GM21367 (cell line): ENCODE results near the gene PDYN.
"Not testable (repeated sequence)": the region's sequence is repeated elsewhere in the genome, so short reads cannot be mapped to it uniquely, and the experiment has no call there.

Source experiments
- ATAC-seq: cut with Tn5 transposase; IDR thresholded peaks from one replicate; pipeline ENCODE4 v1.9.1; 2021; ENCODE audit not compliant: unreplicated experiment

PDYN gene

DNA sequence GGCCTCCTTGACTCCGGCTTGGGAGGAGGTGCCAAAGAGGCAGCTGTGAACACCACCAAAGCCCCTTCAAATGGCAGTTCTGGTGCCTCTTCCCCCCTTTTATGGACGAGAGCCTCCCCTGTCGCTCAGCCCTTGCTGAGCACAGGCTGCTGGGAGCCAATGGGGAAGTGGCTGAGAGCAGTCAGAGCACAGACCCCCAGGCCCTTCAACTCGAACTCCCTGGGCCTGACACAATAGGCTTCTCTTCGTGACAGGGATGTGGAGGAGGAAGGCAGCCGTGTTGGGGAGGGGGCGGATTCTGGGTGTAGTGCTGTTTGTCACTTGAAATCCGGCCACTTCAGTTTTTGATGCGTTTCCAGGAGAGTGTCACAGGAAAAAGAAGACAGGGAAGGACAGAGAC lies at the start of gene PDYN:
Gene PDYN, minus strand, starts transcription at position 73 of the 400 bp plus-strand sequence. CDS start 10,974 bp downstream, outside the sequence.
- no peak for ATAC-seq

DNA sequence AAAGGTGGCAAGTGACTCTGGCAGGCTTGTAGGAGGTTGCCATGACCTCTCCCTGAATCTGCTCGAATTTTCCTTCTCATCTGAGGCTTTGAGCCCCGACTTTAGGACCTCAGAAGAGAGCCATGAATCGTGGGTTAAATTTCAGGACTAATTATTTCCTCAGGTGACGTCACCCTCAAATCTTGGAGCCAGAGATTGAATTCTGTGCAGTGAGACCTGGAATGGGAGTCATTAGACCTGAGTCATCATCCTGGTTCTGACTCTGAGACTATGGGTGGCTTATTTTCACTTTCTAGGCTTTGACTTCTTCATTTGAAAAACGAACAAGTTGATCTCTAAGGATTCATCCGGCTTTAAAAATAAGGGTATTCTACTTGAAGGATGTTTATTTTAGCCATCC lies 48.5 kb upstream of the PDYN start:
- no peak for ATAC-seq

DNA sequence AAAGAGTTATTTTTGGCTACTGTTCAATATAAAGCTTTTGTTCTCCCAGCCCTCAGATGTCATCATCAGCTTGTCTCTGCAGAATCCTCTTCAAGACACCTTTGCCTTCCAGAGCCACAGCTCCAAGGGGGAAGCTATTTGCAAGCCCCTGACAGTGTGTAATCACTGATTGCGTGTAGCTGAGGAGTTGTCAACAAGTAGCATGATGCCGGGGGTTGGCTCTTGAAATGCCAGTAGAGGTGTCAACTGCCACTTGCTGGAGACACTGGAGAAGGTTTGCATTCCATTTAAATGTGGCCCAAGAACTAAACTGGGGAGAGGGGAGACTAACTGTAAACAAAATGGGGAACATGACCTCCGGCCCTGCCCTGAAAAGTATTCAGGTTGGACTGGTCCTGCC lies 44.3 kb upstream of the PDYN start:
- no peak for ATAC-seq

DNA sequence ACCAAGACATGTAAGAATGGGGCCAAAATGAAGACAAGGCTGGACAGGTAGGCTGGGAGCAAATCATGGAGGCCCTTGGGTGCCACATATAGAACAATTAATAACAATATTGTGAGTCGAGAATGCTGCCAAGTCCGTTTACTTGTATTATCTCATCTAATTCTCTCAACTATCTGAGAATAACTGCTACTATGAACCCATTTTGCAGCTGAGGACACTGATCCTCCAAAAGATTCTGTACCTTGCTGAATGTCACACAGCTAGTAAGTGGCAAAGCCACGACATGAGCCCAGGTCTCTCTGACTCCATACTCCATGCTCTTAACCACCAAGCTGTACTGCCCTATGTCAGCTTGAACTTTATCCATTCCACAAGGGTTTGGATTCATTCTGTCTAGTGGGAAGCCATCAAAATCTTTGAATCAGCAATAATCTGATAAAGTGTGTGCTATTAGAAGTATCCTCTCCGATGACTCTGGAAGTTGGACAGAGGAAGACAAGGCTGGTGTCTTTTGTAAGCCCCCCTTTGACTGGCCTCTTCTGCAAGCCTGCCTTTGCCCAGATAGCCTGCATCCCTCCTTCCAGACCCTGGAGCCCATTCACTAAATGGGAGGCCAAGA lies 43.5 kb upstream of the PDYN start:
- ATAC-seq = no peak

- ATAC-seq = not testable (repeated sequence)
These were observed 42.5 kb upstream of the PDYN start for GRCh38 chr20:2036357-2036756.

GRCh38 chr20:2032168-2032567 lies 38.3 kb upstream of the PDYN start:
- ATAC-seq = no peak

- no peak for ATAC-seq
These were observed 32.7 kb upstream of the PDYN start for GRCh38 chr20:2026514-2026913.

DNA sequence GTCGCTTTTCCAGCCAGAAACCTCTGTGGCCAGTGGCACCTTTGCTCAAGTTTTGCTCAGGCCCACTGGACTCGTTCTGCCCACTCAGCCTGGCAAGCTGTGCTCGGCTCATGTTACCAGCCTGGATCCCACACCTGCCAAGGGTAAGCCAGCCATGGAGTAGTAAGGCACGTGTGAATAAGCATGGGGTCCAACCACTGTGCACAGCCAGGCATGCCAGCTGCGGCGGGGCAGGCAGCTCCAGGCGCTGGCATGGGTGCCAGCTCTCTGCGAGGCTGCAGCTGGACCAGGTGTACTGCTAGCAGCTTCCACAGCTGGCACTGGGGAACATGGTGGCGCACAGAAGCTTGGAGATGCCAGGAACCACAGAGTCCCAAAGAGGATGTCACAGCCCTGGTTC lies 32.1 kb upstream of the PDYN start:
- no peak for ATAC-seq

DNA sequence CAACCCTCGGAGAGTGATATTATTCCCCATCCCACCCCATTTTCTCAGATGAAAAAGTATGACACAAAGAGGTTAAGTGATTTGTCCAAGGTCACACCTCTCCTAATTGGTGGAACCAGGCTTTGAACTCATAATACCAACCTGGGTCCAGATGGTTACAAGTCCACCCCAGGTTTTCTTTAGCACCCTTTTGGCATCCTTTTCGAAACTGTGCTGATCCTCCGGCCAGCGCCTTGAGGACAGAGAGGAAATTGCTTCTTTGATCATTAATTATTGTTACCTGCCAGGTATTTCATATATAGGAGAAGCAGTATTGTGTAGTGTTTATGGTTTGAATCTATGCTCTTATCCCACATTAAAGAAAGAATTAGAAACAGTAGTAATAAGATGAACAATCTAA lies 29.3 kb upstream of the PDYN start:
- ATAC-seq = no peak

DNA sequence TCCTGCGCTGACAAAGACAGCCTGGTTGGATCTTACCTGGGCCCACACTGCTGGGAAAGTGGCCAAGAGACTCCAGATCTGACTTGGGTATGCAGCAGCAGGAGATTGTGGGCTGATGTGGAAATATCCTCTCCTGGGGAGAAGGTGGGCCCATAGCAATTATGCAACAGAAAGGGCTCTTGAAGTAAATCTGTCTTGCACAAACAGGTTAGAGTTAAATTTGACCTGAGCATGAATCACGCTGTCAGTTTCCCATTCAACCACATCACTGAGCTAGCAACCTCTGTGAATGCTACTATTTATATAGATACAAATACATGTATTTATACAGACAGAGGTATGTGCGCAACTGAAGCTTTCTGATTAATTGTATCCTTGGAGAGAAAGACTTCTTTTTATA lies 28.3 kb upstream of the PDYN start:
- ATAC-seq = no peak

- ATAC-seq = no peak
These were observed 16.7 kb upstream of the PDYN start for GRCh38 chr20:2010533-2010932.

DNA sequence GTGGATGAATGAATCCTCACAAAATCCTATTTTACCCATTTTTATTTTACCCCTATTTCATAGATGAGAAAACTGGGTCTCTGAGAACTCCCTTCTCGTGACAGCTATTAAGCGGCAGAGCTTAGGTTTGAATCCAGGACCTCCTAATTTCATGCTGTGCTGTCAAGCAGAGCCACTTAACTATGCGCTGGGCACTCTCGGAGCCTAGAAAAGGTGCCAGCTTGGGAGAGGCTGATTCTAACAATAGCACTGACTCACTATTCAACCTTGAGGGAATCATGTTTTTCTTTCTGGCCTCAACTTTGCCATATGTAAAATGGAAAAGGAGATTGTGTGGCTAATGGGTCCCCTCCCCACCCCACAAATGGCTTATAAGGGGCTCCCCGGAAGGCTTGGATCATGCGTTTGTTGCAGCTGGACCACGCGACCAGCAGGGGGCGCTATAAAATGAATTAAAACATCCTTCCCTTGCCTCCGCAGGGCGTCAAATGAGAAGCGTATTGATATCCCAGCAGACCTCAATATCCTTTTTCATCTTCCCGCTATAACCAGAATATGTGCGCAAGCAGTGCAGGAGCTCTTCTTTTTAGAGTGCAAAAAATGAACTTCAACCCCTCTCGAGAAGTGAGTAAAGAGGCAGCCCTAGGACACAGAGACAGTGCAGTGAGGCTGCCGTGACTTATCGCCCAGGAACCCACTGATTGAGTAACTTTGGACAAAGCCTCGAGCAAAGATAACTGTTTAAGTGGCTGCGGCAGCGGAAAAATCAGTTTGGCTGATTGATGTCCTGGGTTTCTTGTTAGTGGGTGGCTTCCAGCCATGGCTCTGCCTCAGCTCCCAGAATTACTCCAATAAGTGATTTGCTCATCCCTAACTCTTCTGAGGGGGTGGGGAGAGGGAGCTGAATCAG lies 12.8 kb upstream of the PDYN start:
- no peak for ATAC-seq

DNA sequence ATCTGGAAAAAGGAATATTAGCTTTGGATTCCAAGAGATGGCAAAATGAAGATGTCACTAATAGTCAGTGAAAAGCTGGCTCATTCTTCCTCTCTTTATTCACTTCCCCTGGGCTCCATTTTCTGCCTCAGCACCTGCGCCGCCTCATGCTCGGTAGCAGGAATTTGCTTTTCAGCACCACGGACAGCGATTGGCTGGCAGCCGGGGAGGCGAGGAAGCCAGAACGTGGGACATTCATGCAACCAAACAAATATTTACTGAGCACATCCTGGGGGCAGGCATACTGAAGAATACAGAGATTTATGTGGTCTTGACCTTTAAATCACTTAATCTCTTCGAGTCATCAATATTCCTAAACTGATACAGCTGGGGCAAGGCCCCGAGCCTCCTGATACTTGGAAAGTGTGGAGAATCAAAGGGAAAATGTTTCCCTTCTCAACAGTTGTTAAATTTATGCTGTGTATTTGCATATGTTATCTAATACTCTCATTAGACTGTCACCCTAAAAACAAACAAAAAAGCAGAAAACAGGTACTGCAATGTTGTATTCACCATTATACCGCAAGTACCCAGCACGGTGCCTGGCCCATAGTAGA lies 12.1 kb upstream of the PDYN start:
- ATAC-seq = no peak

GRCh38 chr20:2005359-2005758 lies 11.5 kb upstream of the PDYN start:
- no peak for ATAC-seq

GRCh38 chr20:2004171-2004570 lies 10.3 kb upstream of the PDYN start:
- ATAC-seq = no peak

DNA sequence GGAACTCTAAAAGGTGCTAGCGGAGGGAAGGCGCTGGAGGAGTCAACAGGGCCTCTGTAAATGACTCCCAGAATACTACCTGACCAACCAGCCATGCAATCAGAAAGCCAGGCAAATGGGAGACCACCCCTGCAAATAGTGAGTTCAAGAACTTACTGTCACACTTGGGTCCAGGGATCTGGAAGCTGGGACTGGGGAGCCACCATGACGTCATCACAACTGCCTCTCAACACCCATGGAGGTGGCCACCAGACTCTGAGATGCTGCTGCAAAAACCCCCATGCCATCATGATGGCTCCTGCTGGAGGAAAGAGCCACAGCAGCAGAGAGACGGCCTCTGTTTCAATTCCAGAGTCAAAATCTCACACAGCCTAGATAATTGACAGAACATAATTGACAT lies 8.5 kb upstream of the PDYN start:
- no peak for ATAC-seq

GRCh38 chr20:2001119-2001518 lies 7.3 kb upstream of the PDYN start:
- no peak for ATAC-seq

GRCh38 chr20:2000285-2000684 lies 6.4 kb upstream of the PDYN start:
- ATAC-seq = no peak

- no peak for ATAC-seq
These were observed 4.9 kb upstream of the PDYN start for GRCh38 chr20:1998715-1999114.

DNA sequence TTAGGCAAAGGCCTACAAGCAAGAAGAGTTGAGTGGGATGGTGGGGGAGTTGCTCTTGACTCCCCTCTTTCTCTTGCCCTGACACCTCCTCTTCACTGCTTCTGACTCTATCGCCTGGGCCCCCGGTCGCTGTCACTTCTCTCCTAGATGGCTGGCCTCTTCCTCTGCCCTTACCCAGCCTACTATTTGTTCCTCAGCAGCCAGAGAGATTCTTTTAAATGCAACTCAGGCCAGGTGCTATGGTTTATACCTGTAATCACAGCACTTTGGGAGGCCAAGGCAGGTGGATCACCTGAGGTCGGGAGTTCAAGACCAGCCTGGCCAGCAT lies 4.3 kb upstream of the PDYN start:
- ATAC-seq = no peak

GRCh38 chr20:1997483-1998192 lies 3.8 kb upstream of the PDYN start:
- no peak for ATAC-seq
